Measurements from ENCODE around the gene PDSS2. TPM values are rescaled to one million over a fixed set of nuclear protein-coding genes. Genes with fewer than 3 reads are reported as not detected.

The PDSS2 gene
- total RNA-seq, 1 experiment from 2014 or later, result 17.7 TPM

DNA sequence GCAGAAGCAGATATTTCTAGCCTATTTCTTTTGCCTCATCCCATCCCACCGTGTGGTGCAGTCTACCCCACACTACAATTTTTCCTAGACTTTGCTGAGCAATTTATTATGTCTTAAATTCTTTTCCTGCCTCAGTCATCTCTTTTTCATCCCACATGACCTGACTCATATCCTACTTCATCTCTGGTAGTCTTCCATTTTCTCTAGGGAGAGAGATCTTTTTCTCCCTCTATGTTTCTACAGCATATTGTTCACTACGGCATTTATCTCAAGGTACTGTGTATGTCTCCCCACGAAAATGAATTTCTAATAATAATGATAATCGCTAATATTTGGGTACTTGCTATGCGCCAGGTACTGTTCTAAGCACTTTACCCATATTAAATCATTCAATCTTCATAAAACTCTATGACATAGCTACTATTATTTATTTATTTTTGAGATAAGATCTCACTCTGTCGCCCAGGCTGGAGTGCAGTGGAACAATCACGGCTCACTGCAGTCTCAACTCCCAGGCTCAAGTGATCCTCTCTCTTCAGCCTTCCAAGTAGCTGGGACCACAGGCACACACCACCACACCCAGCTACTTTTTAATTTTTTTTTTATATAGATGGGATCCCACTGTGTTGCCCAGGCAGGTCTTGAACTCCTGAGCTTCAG, 15.6 kb downstream of the PDSS2 start:
- TF ChIP-seq, protein P1, sequence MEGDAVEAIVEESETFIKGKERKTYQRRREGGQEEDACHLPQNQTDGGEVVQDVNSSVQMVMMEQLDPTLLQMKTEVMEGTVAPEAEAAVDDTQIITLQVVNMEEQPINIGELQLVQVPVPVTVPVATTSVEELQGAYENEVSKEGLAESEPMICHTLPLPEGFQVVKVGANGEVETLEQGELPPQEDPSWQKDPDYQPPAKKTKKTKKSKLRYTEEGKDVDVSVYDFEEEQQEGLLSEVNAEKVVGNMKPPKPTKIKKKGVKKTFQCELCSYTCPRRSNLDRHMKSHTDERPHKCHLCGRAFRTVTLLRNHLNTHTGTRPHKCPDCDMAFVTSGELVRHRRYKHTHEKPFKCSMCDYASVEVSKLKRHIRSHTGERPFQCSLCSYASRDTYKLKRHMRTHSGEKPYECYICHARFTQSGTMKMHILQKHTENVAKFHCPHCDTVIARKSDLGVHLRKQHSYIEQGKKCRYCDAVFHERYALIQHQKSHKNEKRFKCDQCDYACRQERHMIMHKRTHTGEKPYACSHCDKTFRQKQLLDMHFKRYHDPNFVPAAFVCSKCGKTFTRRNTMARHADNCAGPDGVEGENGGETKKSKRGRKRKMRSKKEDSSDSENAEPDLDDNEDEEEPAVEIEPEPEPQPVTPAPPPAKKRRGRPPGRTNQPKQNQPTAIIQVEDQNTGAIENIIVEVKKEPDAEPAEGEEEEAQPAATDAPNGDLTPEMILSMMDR (IDR thresholded peaks at IDR 0.05), result no peak
- no peak for TF ChIP-seq TCF7L2 (IDR thresholded peaks at IDR 0.05; ENCODE audit: low read depth, low read length)
- TF ChIP-seq POLR2AphosphoS5 (IDR thresholded peaks at IDR 0.05; ENCODE audit: low read depth, low read length), result no peak
- no peak for TF ChIP-seq SIN3A (IDR thresholded peaks at IDR 0.05; ENCODE audit: borderline replicate concordance, insufficient read depth, low read depth, low read length)
- TF ChIP-seq, protein P2, sequence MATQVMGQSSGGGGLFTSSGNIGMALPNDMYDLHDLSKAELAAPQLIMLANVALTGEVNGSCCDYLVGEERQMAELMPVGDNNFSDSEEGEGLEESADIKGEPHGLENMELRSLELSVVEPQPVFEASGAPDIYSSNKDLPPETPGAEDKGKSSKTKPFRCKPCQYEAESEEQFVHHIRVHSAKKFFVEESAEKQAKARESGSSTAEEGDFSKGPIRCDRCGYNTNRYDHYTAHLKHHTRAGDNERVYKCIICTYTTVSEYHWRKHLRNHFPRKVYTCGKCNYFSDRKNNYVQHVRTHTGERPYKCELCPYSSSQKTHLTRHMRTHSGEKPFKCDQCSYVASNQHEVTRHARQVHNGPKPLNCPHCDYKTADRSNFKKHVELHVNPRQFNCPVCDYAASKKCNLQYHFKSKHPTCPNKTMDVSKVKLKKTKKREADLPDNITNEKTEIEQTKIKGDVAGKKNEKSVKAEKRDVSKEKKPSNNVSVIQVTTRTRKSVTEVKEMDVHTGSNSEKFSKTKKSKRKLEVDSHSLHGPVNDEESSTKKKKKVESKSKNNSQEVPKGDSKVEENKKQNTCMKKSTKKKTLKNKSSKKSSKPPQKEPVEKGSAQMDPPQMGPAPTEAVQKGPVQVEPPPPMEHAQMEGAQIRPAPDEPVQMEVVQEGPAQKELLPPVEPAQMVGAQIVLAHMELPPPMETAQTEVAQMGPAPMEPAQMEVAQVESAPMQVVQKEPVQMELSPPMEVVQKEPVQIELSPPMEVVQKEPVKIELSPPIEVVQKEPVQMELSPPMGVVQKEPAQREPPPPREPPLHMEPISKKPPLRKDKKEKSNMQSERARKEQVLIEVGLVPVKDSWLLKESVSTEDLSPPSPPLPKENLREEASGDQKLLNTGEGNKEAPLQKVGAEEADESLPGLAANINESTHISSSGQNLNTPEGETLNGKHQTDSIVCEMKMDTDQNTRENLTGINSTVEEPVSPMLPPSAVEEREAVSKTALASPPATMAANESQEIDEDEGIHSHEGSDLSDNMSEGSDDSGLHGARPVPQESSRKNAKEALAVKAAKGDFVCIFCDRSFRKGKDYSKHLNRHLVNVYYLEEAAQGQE (IDR thresholded peaks at IDR 0.05; ENCODE audit: insufficient read depth in 1 of 2, low read depth in 2 of 2, low read length in 1 of 2), result no peak
- no TSS peak for BruUV-seq (replicated peaks)
- DNase-seq (ENCODE audit: low read depth, low spot score) (no peak), ATAC-seq (peak; percentile 58; the same call in 1 of the 2 replicates)
- Histone ChIP-seq H3K36me3 (ENCODE audit: control insufficient read depth, insufficient read depth, low read length) (no peaks in the 10 kb centered on the region), H3K27me3 (ENCODE audit: control insufficient read depth, insufficient read depth, low read length) (no peaks in the 10 kb centered on the region), H3K4me1 (ENCODE audit: control insufficient read depth, insufficient read depth, low read length) (peaks cover 4% of the 10 kb centered on the region; the same call in 1 of the 2 replicates), H3K27ac (ENCODE audit: low read length) (no peak overlapping the region), H3K4me3 (ENCODE audit: low read depth in 2 of 2, low read length in 2 of 2) (no peak overlapping the region), H3K9me3 (ENCODE audit: control insufficient read depth, insufficient read depth, low read depth, low read length) (peaks cover 2% of the 10 kb centered on the region; the same call in 1 of the 2 replicates)
- intact Hi-C loops (cut with micrococcal nuclease; ENCODE audit: unreplicated experiment), result no loop called here
- CTCF ChIA-PET, result no interaction called here
- in situ Hi-C loops (cut with HindIII; ENCODE audit: low pct_unique_long_range_greater_than_20kb, low sequenced_read_pairs), result no loop called here
- POLR2A ChIA-PET, result interaction anchor here (0.6 kb wide), 1 partner anchor 189 kb away, joined by 7 read pairs; no protein-coding TSS in a partner anchor

DNA sequence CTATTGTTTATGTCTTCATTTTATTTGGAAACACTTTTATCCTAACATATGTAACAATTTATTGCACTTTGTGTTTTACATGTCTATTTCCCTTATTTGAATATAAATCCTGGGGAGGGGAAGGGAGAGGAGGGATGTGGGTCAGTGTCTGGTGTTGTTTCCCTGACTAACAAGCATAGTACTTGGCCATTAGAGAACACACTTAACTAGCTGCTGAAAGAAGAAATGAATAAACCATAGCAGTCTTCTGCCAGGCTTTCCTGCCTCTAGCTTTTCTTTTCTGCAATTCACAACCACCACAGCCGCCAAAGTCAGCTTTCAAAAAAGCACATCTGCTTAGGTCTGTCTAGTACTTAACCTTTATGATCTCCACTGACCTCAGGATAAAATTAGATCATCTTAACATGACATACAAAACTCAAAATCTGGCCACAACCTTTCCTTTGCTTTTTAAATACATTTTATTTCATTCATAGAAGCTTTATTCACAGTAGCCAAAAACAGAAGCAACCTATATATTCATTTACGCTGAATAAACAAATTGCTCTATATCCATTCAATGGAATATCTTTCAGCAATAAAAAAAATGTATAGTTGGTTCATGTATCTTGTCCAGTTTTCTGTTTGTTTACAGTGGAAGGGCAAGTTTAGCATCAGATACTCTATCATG, 16.3 kb downstream of the PDSS2 start:
- ChIA-PET POLR2A (no interaction called here), CTCF (no interaction called here)
- Histone ChIP-seq H3K36me3 (ENCODE audit: control insufficient read depth, insufficient read depth, low read length) (no peaks in the 10 kb centered on the region), H3K4me3 (ENCODE audit: low read depth in 2 of 2, low read length in 2 of 2) (no peak overlapping the region), H3K9me3 (ENCODE audit: control insufficient read depth, insufficient read depth, low read depth, low read length) (no peaks in the 10 kb centered on the region; the same call in 1 of the 2 replicates), H3K27ac (ENCODE audit: low read length) (no peak overlapping the region), H3K4me1 (ENCODE audit: control insufficient read depth, insufficient read depth, low read length) (peaks cover 4% of the 10 kb centered on the region; the same call in 1 of the 2 replicates), H3K27me3 (ENCODE audit: control insufficient read depth, insufficient read depth, low read length) (no peaks in the 10 kb centered on the region)
- no peak for DNase-seq (ENCODE audit: low read depth, low spot score)
- intact Hi-C loops (cut with micrococcal nuclease; ENCODE audit: unreplicated experiment), result no loop called here
- ATAC-seq, result no peak
- TF ChIP-seq SIN3A (IDR thresholded peaks at IDR 0.05; ENCODE audit: borderline replicate concordance, insufficient read depth, low read depth, low read length) (no peak), POLR2AphosphoS5 (IDR thresholded peaks at IDR 0.05; ENCODE audit: low read depth, low read length) (no peak), TCF7L2 (IDR thresholded peaks at IDR 0.05; ENCODE audit: low read depth, low read length) (no peak)
- TF ChIP-seq, protein P1 (IDR thresholded peaks at IDR 0.05), result no peak
- TF ChIP-seq, protein P2 (IDR thresholded peaks at IDR 0.05; ENCODE audit: insufficient read depth in 1 of 2, low read depth in 2 of 2, low read length in 1 of 2), result no peak
- in situ Hi-C loops (cut with HindIII; ENCODE audit: low pct_unique_long_range_greater_than_20kb, low sequenced_read_pairs), result no loop called here
- BruUV-seq (replicated peaks), result no TSS peak

All from Panc1 (cell line).